Measurements from ENCODE around the gene MBNL1.

GRCh38 chr3:152267831-152268554 lies 736 bp upstream of the MBNL1 start:
- TF ChIP-seq POLR2A (IDR thresholded peaks at IDR 0.05; ENCODE audit: low read length) (no peak), GATA1 (IDR thresholded peaks at IDR 0.05; ENCODE audit: low read depth, low read length) (no peak)

Measured in erythroblast (primary cell).